ENCODE measurements around the gene OR5H2.
"Not testable (repeated sequence)": the region's sequence is repeated elsewhere in the genome, so short reads cannot be mapped to it uniquely, and the experiment has no call there.

The OR5H2 gene

DNA sequence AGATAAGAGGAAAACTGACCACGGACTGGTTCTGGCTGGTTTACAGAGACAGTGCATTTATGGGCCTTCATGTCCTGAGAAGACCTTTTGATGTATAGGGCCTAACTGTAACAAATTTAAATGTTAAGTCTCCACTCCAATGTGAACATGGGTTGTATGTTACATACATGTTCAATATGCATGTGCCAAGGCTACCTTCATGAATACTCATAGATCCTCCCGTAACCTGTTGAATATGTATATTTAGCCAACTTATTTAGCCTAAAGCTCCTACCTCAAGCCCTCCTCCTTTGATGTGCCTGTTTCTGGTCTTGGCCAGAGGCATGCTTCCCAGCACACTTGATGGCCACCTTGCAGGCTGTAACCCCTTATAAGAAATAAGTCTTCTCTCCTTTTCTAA is at the start of gene OR5H2:
Gene OR5H2 (plus strand): TSS at position 301 of the 400 bp plus-strand sequence. CDS start 398 bp downstream, outside the sequence.
- no peak for DNase-seq (ENCODE audit: low read depth, low spot score)

DNA sequence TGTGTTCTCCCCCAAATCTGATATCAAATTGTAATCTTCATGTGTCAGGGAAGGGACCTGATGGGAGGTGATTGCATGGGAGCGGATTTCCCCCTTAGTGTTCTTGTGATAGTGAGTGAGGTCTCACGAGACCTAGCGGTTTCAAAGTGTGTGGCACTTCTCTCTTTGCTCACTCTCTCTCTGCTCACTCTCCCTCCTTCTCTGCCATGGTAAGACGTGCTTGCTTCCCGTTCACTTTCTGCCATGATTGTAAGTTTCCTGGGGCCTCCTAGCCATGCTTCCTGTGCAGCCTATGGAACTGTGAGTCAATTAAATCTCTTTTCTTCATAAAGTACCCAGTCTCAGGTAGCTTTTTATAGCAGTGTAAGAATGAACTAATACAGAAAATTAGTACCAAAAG is 48.8 kb upstream of the OR5H2 start:
- no peak for DNase-seq (ENCODE audit: low read depth, low spot score)

DNA sequence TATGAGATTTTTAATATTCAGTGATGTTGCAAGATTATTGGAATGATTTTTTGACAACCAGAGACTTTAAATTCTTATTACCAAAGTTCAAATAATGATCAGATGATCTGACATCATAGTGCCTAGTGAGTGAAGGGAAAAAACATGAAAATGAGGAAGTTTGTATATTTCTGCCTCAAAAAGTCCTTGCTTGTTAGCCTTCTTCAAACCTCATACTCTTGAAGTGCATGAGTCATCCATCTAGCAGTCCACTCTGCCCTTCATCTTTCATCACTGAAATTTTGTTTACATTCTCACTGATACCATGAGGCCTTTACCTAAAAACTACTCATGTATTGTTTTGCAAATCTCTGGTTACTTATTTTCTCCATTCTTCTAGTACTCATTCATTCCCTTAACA is 42.2 kb upstream of the OR5H2 start:
- no peak for DNase-seq (ENCODE audit: low read depth, low spot score)

DNA sequence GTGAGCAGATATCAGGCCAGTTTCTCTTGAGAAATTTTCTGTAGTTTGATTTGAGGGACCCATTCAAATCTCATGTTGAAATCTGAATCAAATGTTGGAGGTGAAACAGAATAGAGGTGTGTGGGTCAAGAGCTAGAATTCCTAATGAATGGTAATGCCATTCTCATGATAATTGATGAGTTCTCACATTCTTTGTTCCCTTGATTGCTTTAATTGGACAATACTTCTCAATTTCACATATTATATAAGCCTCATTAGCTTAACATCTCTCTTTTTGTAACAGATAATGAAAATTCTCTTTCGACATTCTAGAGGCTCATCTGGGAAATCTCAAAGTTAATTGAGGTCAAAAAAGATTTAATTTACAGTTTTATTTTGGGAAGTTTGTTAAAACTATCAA is 40.1 kb upstream of the OR5H2 start:
- DNase-seq (ENCODE audit: low read depth, low spot score) = no peak

DNA sequence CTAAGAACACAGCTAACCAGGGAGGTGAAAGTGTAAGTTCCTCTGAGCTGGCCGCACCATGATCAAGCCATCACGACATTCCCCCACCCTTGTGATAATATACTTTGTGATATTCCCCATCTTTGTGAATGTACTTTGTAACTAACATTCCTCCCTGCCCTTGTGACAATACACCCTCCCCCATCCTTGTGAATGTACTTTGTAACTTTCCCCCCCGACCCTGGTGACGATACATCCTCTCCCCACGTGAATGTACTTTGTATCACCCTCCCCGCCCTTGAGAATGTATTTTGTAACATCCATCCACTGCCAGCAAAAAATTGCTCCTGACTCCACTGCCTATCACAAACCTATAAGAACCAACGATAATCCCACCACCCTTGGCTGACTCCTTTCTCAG is 38.5 kb upstream of the OR5H2 start:
- no peak for DNase-seq (ENCODE audit: low read depth, low spot score)

DNA sequence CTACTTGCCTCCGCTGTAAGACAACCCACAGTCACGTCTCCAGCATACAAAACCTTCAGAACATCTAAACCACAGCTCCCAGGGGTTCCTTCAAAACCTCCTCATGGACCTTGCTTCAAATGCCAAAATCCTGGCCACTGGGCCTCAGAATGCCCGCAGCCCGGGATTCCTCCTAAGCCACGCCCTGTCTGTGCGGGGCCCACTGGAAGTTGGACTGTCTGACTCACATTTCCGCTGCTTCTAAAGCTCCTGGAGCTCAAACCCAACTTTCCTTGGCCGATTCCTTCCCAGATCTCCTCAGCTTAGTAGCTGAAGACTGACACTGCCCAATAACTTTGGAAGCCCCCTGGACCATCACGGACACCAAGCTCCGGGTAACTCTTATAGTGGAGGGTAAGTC is 36.2 kb upstream of the OR5H2 start:
- DNase-seq (ENCODE audit: low read depth, low spot score) = no peak

DNA sequence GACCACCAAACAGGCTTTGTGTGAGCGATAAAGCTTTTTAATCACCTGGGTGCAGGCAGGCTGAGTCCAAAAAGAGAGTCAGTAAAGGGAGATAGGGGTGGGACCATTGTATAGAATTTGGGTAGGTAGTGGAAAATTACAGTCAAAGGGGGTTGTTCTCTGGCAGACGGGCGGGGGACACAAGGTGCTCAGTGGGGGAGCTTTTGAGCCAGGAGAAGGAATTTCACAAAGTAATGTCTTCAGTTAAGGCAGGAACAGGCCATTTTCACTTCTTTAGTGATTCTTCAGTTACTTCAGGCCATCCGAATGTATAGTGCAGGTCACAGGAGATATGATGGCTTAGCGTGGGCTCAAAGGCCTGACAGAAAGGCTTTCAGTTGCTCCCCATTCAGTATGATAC is 26.3 kb upstream of the OR5H2 start:
- DNase-seq (ENCODE audit: low read depth, low spot score) = not testable (repeated sequence)

DNA sequence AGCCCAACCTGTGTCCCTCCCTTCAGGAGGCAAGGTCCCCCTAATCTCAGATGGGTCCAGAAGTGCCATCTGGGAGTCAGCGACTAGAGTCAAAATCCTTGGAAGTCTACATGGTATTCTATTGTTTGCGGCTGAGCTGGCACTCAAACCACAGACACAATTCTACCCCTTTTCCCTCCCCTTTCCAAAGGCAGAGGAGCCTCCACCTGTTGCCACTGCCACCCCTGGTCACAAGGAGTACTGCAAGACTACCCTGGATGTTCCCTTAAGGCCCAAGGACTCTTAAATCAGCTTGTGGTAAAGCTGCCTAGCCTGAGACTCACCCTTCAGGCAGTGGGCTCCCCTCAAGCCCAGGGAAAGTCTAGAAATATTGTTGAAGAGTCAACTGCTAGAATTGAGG is 22.6 kb upstream of the OR5H2 start:
- DNase-seq (ENCODE audit: low read depth, low spot score) = no peak

DNA sequence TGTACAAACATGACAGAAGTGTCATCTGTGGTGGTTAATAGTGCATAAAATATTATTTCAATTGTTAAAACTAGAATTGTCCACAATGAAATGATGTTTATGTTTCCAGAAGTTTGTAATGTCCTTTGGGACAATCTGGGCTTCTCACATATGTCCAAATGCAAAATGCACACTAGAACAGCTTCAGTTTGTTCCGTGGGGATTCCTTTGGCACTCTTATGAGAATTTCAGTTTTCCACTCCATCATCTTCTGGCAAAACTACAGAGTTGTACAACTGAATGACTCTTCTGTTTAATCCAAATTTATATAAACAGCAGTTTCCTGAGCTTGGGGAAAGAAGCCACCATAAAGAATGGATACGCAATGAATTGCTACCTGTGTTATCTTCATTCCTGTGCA is 20.3 kb upstream of the OR5H2 start:
- no peak for DNase-seq (ENCODE audit: low read depth, low spot score)

DNA sequence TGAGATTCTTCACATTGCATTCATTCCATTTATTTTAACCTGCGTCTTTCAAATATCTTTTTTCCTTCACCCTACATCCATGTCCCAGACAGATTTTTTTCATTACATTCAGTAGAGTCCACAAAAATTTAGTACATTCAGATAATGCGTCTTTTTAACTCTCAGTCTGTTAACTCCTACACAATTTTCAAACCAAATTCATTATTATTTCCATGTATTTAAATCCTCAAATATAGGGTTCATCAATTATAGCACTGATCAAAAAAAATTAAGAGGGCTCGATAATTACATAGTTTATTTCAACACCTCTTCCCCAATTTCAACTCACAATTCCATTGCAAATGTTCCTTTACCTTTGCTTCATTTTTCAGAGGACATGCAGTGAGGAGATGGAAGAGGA is 18.4 kb upstream of the OR5H2 start, which contains the start of gene OR5H6:
Gene OR5H6 (plus strand): TSS at position 301 of the 400 bp plus-strand sequence. CDS start 89 bp downstream, at position 390.
- DNase-seq (ENCODE audit: low read depth, low spot score) = no peak

DNA sequence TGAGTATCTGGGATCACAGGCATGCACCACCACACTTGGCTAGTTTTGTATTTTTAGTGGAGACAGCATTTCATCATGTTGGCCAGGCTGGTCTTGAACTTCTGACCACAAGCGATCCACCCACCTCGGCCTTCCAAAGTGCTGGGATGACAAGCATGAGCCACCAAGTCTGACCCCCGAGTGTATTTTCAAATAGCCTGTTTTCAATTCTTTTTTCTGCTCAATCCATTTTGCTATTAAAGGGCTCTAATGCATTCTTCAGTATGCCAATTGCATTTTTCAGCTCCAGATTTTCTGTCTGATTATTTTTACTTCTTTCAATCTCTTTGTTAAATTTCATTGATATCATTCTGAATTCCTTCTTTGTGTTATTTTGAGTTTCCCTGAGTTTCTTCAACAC is 12.5 kb upstream of the OR5H2 start:
- DNase-seq (ENCODE audit: low read depth, low spot score) = no peak

DNA sequence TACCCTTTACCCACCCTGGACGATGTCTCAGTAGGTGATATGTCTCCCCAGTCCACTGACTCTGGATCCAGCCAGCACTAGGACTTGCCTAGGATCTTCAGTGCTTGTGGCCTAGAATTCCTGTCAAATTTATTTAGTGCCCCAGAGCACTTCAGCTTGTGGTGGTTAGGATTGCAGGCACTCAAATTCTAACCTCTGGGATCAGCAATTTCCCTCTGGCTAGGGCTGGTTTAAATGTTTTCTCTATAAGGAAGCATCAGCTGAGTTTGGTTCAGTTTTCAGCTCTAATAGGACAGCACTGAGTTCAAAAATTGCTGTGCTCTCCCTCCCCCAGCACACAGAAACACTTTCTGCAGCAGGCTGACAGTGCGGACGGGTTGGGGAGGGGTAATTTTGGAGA is 10.2 kb upstream of the OR5H2 start:
- no peak for DNase-seq (ENCODE audit: low read depth, low spot score)

DNA sequence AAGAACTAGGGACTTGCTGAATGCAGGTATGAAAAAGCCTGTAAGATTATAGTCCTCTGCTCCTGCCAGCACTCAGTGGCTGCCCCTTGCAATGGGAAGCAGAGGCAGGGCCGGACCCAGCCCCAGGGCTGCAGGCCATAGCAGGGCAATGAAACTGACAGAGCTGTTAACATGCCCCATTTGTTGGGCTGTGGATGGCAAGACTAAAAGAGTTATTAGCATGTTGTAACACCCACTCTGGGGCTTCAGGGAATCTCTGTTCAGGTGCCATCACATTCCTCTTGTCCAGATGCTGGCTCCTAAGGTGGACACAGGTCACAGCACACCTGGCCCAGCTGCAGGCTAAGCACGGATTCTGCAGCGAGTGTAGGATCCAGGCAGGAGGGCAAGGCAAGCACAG is 7.4 kb upstream of the OR5H2 start:
- no peak for DNase-seq (ENCODE audit: low read depth, low spot score)

DNA sequence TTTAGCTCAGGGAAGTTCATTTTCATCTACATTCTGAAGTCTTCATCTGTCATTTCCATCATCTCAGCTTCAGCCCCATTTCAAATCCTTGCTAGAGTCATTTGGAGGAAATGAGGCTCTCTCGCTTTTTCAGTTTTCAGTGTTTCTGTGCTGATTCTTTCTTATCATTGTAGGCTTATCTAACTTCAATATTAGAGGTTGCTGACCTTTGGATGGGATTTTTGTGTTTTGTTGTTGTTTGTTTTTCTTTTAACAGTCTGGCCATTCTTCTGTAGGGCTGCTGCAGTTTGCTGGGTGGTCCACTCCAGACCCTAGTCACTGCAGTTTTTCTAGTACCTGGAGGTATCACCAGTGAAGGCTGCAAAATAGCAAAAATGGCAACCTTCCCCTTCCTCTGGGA is 8.6 kb downstream of the OR5H2 start:
- no peak for DNase-seq (ENCODE audit: low read depth, low spot score)

DNA sequence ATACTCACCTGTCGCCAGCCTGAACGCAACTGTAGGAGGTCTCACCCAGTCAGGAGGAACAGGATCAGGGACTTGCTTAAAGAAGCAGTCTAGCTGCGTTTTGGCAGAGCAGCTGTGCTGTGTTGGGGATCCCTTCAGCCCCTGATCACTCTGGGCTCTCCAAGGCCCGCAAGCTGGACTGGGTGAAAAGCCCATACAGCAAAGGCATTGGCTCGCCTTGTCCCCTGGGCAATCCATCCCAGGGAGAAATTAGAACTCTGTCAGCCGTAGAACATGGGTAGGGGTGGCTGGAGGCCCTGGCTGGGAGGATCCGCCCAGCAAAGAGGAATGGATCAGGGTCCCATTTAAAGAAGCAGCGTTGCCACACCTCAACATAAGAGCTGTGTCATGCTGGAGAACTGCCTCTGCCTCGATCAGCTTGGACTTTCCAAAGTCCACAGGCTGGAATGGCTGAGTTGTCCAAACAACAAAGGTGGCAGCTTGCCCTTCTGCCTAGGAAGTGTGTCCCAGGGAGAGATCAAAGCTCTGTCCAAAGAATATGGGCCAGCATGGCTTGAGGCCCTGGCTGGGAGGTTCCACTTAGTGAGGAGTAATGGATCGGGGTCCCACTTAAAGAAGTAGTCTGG is 9.1 kb downstream of the OR5H2 start:
- DNase-seq (ENCODE audit: low read depth, low spot score) = no peak

DNA sequence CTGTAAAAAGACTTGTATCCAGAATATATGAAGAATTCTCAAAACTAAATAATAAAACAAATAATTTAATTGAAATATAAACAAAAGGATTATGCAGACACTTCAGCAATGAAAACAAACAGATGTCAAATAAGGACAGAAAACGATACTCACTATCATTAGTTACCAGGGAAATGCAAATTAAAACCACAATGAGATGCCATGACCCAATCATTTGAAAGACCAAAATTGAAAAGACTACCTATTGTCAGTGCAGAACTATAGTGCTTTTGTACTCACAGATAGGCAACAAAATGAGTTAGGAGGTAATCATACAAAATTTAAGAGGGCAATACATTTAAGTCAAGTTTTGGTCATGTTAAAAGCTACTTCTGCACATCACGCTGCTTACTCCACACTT is 39.8 kb downstream of the OR5H2 start:
- no peak for DNase-seq (ENCODE audit: low read depth, low spot score)

DNA sequence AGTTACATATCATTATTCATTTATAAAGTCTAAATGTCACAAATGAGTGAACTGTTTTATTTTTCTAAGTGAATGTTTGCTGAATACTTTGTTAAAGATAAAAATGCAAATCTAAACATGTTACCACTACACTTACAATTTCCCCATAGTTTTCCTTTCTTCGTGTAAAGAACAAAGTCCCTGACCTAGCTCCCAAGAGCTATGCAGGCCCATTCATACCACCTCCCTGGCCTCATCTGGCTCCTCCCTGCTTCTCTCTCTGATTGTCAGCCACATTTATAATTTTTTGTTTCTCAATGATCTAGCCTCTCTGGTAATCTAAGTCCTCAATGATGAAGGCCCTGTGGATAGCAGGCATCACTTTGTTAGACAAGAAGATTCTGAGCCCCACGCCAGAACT is 40.4 kb downstream of the OR5H2 start:
- no peak for DNase-seq (ENCODE audit: low read depth, low spot score)

DNA sequence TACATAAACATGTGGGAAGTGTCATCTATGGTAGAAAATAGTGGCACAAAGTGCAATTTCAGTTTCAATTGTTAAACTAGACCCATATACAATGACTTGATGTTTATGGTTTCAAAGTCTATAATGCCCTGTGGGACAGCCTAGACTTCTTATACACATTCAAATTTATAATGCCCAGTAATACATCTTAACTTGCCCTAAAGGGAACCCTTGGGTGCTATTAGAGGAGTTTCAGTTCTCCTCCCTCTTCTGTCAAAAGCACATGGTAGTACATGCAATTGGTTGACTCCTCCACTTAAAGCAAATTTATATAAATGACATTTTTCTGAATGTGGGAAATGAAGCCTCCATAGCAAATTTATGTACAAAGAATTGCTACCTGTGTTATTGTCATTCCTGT is 41.1 kb downstream of the OR5H2 start:
- DNase-seq (ENCODE audit: low read depth, low spot score) = no peak

DNA sequence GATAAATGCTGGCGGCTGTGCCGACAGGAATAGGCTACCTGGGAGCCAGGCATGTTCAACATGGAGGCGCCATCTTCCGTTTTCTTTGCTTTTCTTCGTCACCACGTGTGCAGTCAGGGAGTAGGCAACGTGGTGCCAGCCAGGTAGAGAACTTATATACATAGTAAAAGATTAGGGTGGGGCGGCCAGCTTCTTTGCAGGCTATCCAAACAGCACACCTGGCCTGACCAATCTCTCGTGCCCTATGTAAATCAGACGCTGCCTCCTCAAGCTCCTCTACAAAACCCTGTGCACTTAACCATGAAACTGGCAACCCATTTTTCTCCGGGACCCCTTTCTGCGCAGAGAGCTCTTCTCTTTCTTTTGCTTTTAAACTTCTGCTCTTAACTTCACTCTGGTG is 42.8 kb downstream of the OR5H2 start:
- DNase-seq (ENCODE audit: low read depth, low spot score) = no peak

DNA sequence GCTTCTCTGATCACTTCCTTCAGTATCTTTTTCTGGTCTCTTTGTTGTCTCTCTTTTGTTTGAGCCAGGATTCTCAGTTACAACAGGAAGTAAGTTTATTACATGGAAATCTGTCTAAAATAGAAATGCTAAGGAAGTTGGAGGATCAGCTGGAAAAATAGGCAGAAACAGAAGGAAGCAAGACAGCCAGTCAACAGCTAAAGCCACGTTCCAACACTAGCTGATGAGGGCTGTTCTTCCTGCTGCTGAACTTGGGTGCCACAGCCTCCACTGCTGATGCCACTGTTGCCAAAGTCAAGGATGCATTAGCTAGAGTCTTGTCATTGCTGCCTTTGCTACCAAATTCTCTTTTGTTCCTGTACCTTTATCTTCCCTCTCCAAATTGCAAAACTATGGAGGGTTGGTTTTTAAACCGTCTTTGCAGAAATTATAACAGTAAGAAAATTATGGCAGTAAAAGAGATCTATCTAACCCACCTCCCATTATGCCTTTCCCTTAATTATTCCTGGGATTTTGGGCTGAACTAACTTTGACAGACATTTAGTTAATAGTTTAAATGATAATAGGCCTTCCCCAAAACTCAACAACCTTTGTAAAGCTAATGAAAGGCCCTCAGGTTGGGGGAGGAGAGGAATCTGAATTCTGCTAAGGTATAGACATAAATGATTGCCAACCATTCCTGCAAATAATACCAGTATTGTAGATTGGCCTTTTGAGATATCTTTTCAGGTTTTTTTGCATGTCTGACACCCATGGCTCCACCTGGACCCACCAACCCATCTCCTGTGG is 44.0 kb downstream of the OR5H2 start:
- DNase-seq (ENCODE audit: low read depth, low spot score) = no peak

DNA sequence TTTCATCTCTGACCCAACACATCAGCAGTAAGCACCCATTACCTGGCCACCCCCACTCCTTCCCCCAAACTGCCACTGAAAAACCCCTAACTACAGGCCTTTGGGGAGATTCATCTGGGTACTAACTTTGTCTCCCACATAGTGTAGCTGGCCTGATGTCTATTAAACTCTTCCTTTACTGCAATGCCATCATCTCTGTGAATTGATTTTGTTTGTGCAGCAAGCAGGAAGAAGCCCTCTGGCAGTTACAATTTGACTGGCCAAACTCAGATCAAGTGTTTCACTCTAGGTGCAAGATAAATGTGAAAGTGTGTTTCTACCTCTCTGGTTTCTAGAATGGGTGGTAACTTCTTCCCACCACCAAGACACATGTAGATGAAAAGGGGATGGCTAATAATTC is 44.6 kb downstream of the OR5H2 start:
- no peak for DNase-seq (ENCODE audit: low read depth, low spot score)

DNA sequence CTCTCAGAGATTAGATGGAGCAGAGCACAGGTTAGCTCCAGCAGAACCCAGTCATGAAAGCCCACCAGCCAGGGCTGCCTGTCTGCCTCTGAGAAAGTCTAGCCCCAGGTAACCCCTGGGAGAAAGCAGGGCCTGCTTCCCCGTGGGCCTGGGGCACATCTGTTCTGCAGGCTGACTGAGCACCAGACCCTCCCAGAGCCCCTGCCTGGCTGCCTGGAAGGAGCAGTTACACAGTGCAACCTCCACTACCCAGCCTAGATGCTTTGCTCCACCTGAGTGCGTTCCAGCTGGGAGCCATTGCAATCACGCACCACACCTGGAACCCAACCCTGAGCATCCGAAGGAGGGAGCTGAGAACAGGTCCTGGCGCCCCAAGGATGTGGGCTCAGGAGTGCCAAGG is 46.6 kb downstream of the OR5H2 start:
- no peak for DNase-seq (ENCODE audit: low read depth, low spot score)

DNA sequence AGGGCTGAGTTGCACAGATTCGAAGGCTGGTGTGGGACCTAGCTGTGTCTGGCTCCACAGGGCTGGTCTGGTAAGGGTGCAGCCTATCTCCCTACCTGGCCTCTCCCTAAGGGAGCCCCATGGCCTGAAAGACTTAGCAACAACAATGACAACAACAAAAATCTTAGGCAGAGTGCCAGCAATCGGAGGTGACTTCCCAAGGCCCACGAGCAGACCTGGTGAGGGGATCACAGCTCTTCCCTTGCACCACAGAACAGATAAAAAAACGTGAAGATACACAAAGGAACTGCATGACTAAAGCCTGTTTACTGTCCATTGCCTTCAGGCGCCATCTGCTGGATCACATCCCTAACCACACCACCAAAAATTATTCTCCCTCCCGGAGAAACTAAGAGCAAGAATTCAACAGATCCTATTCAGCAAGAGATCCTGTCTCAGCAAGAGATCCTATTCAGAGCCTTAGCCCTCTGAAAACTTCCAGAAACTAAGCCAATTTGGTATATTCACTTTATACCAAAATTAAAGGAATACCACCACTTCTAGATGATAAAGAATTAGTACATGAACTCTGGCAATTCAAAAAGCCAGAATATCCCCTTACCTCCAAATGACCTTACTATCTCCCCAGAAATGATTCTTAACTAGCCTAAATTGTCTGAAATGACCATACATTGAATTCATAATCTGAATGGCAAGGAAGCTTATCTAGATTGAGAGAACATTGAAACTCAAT is 47.3 kb downstream of the OR5H2 start:
- DNase-seq (ENCODE audit: low read depth, low spot score) = no peak

Measured in brain pericyte (primary cell).